SK-N-SH (cell line): ENCODE data around the gene C1orf50. TPM values are rescaled to one million over a fixed set of nuclear protein-coding genes. Genes with fewer than 3 reads are reported as not detected.

ENCODE experiments used
- CTCF ChIA-PET: fragments of 300-600, 350-600 bp; formaldehyde crosslinking; extraction: SDS; loops from one replicate; lab custom pipeline; 2021; lab: Yijun Ruan, JAX
- POLR2A ChIA-PET: fragments of 350-600 bp; sonication (Branson Sonifier 250); formaldehyde crosslinking; extraction: SDS; loops from one replicate; lab custom pipeline; 2020; ENCODE audit warnings: antibody characterized with exemption, inconsistent platforms; lab: Yijun Ruan, JAX
- DNase-seq: peaks from one replicate; pipeline ENCODE4 v3.0.0; 2012
- H2AFZ ChIP-seq: fragments of 200-600 bp; sonication (generic); 2 replicates; pipeline ENCODE4 v1.8.1; 2016; ENCODE audit warnings: antibody characterized with exemption, mild to moderate bottlenecking, low read depth
- H3F3A ChIP-seq: fragments of 200-600 bp; sonication (generic); replicated peaks from 2 replicates; pipeline ENCODE3; 2016; ENCODE audit warnings: antibody characterized with exemption, mild to moderate bottlenecking; ENCODE audit not compliant: insufficient read depth
- H3K27ac ChIP-seq, 2 experiments: fragments of 200-500 bp in 1 of 2; fragments of 200-600 bp in 1 of 2; sonication (Bioruptor generic) in 1 of 2; sonication (generic), shearing (Covaris generic) in 1 of 2; 2 replicates each; pipeline versions ENCODE4 v1.5.1 to v1.6.1; 2014 to 2016; ENCODE audit warnings: low read depth in 2 of 2, inconsistent platforms in 1 of 2, low read length in 1 of 2, mild to moderate bottlenecking in 1 of 2, mixed read lengths in 1 of 2
- H3K27me3 ChIP-seq: fragments of 200-600 bp; sonication (generic), shearing (Covaris generic); 2 replicates; pipeline ENCODE4 v1.6.1; 2016; ENCODE audit warnings: mixed run types; ENCODE audit not compliant: insufficient read depth
- H3K36me3 ChIP-seq, 2 experiments: fragments of 200-500 bp in 1 of 2; fragments of 200-600 bp in 1 of 2; sonication (Bioruptor generic) in 1 of 2; sonication (generic) in 1 of 2; replicated peaks in 1 of 2; 2 replicates each; pipeline versions ENCODE3 to v1.5.1; 2014 to 2016; ENCODE audit warnings: low read length in 1 of 2, mild to moderate bottlenecking in 1 of 2; ENCODE audit not compliant: insufficient read depth in 2 of 2, control insufficient read depth in 1 of 2
- H3K4me1 ChIP-seq, 2 experiments: fragments of 200-500 bp in 1 of 2; fragments of 200-600 bp in 1 of 2; sonication (Bioruptor generic) in 1 of 2; sonication (generic), shearing (Covaris generic) in 1 of 2; 2 replicates each; pipeline versions ENCODE4 v1.5.1 to v1.6.1; 2014 to 2016; ENCODE audit warnings: low read depth in 1 of 2, low read length in 1 of 2, mixed run types in 1 of 2; ENCODE audit not compliant: insufficient read depth in 2 of 2, control insufficient read depth in 1 of 2
- H3K4me2 ChIP-seq: fragments of 200-600 bp; sonication (generic), shearing (Covaris generic); 2 replicates; pipeline ENCODE4 v1.6.1; 2017; ENCODE audit warnings: mixed run types
- H3K4me3 ChIP-seq, 2 experiments: fragments of 200-500 bp in 1 of 2; fragments of 200-600 bp in 1 of 2; sonication (Bioruptor generic) in 1 of 2; sonication (generic), shearing (Covaris generic) in 1 of 2; 2 replicates each; pipeline versions ENCODE4 v1.5.1 to v1.8.1; 2014 to 2016; ENCODE audit warnings: low read depth in 2 of 2, inconsistent platforms in 1 of 2, low read length in 1 of 2, mild to moderate bottlenecking in 1 of 2, mixed read lengths in 1 of 2, moderate library complexity in 1 of 2
- H3K79me2 ChIP-seq: fragments of 200-600 bp; sonication (generic); 2 replicates; pipeline ENCODE4 v1.8.1; 2017; ENCODE audit warnings: mild to moderate bottlenecking; ENCODE audit not compliant: insufficient read depth
- H3K9ac ChIP-seq: fragments of 200-600 bp; sonication (generic); 2 replicates; pipeline ENCODE4 v1.6.1; 2017; ENCODE audit warnings: mixed run types
- H3K9me2 ChIP-seq: fragments of 200-600 bp; sonication (generic); 2 replicates; pipeline ENCODE4 v1.6.1; 2017; ENCODE audit warnings: mixed run types
- H3K9me3 ChIP-seq: fragments of 200-600 bp; sonication (generic); 2 replicates; pipeline ENCODE4 v1.6.1; 2017; ENCODE audit warnings: mixed run types, mild to moderate bottlenecking, moderate library complexity
- H4K20me1 ChIP-seq: fragments of 200-600 bp; sonication (generic); 2 replicates; pipeline ENCODE4 v1.6.1; 2017; ENCODE audit warnings: mild to moderate bottlenecking, mixed run types; ENCODE audit not compliant: insufficient read depth
- CHD2 ChIP-seq: fragments of 150-350 bp; IDR thresholded peaks from 2 replicates; pipeline ENCODE4 v1.6.1; 2018; ENCODE audit warnings: low read length; ENCODE audit not compliant: partially characterized antibody
- ELF1 ChIP-seq: IDR thresholded peaks from 2 replicates; pipeline ENCODE4 v1.4.0; 2012
- EZH2phosphoT487 ChIP-seq: fragments of 200-600 bp; sonication (generic); IDR thresholded peaks from 2 replicates; pipeline ENCODE4 v1.6.1; 2017; ENCODE audit warnings: low read depth, mixed run types, mild to moderate bottlenecking, antibody characterized with exemption, moderate library complexity, borderline replicate concordance
- FOSL2 ChIP-seq: IDR thresholded peaks from 2 replicates; pipeline ENCODE4 v1.4.0; 2012; ENCODE audit warnings: low read depth, mild to moderate bottlenecking, moderate library complexity, borderline replicate concordance
- FOXM1 ChIP-seq: IDR thresholded peaks from 2 replicates; pipeline ENCODE4 v1.4.0; 2012; ENCODE audit warnings: low read depth, mild to moderate bottlenecking
- IRF3 ChIP-seq: fragments of 150-350 bp; IDR thresholded peaks from 2 replicates; pipeline ENCODE4 v1.6.1; 2016; ENCODE audit warnings: mild to moderate bottlenecking, low read depth, low read length
- JUND ChIP-seq: IDR thresholded peaks from 2 replicates; pipeline ENCODE4 v1.4.0; 2012
- MXI1 ChIP-seq: IDR thresholded peaks from 2 replicates; pipeline ENCODE4 v1.6.1; 2012; ENCODE audit warnings: mild to moderate bottlenecking, low read depth, low read length, improper control_type of control experiment
- NRF1 ChIP-seq: IDR thresholded peaks from 2 replicates; pipeline ENCODE4 v1.6.1; 2012; ENCODE audit warnings: low read depth, mild to moderate bottlenecking, low read length
- POLR2AphosphoS5 ChIP-seq: IDR thresholded peaks from 2 replicates; pipeline ENCODE4 v1.6.1; 2012; ENCODE audit warnings: low read depth, low read length
- RAD21 ChIP-seq: IDR thresholded peaks from 2 replicates; pipeline ENCODE4 v1.6.1; 2012; ENCODE audit warnings: mild to moderate bottlenecking, low read length
- WGBS: methylation state at CpG from one replicate; pipeline ENCODE4 v1.1.6; 2017; ENCODE audit warnings: low lambda C conversion rate; 5-methylcytosine and 5-hydroxymethylcytosine counted together
- polyA plus RNA-seq, 3 experiments: library from polyadenylated mRNA; depleted of rRNA; stranded (reverse); fragments of >200 nt; gene quantifications; 2 replicates each; pipeline ENCODE4 v1.2.3, GENCODE V29; 2012
- TF ChIP-seq, protein P1 (sequence below): fragments of 150-350 bp; IDR thresholded peaks from 2 replicates; pipeline ENCODE4 v1.6.1; 2017; ENCODE audit warnings: antibody characterized with exemption, low read length, low read depth, borderline replicate concordance
- TF ChIP-seq, protein P2 (sequence below): IDR thresholded peaks from 2 replicates; pipeline ENCODE4 v1.4.0; 2012; ENCODE audit warnings: low read depth, borderline replicate concordance
- TF ChIP-seq, protein P3 (sequence below): IDR thresholded peaks from 2 replicates; pipeline ENCODE4 v1.4.0; 2012; ENCODE audit warnings: low read depth, borderline replicate concordance

Gene C1orf50
- polyA plus RNA-seq, 1 of the 3 experiments (the other 2 are of a cell fraction): 2.6 TPM

GRCh38 chr1:42765269-42765668 lies 1.8 kb upstream of the C1orf50 start:
- Histone ChIP-seq H3K36me3 (peaks cover 8 to 19% of the 10 kb centered on the region in 2 experiments), H3K4me2 (peak overlapping the region; percentile 87), H3K27ac (peak overlapping the region; percentile 60 to 84; a peak in 3 of 4 replicates), H3K9me2 (no peaks in the 10 kb centered on the region), H2AFZ (peak overlapping the region; percentile 68; the same call in 1 of the 2 replicates), H3K27me3 (no peaks in the 10 kb centered on the region), H3F3A (peaks cover 14% of the 10 kb centered on the region), H3K4me1 (peaks cover 4 to 12% of the 10 kb centered on the region in 2 experiments; a peak in 2 of 4 replicates), H3K79me2 (peaks cover 81% of the 10 kb centered on the region), H3K9ac (peak overlapping the region; percentile 88), H4K20me1 (peaks cover 15% of the 10 kb centered on the region), H3K4me3 (peak overlapping the region; percentile 77 to 91), H3K9me3 (no peaks in the 10 kb centered on the region)
- CTCF ChIA-PET: interaction anchor here (0.7 to 10.1 kb wide), 12 partner anchors 9 to 590 kb away, joined by 3 to 75 read pairs (median 4); partner anchors contain the start of genes YBX1 and ZNF691
- POLR2A ChIA-PET: interaction anchor here (2.0 kb wide), 1 partner anchor 83 kb away, joined by 11 read pairs; the partner anchor contains the start of gene YBX1
- no peak for DNase-seq
- WGBS: 6% methylated on average over 7 of the region's 7 CpGs
- TF ChIP-seq, protein P1, sequence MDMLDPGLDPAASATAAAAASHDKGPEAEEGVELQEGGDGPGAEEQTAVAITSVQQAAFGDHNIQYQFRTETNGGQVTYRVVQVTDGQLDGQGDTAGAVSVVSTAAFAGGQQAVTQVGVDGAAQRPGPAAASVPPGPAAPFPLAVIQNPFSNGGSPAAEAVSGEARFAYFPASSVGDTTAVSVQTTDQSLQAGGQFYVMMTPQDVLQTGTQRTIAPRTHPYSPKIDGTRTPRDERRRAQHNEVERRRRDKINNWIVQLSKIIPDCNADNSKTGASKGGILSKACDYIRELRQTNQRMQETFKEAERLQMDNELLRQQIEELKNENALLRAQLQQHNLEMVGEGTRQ: no peak
- no peak for TF ChIP-seq POLR2AphosphoS5
- no peak for TF ChIP-seq RAD21
- no peak for TF ChIP-seq JUND
- TF ChIP-seq IRF3: no peak
- TF ChIP-seq, protein P2, sequence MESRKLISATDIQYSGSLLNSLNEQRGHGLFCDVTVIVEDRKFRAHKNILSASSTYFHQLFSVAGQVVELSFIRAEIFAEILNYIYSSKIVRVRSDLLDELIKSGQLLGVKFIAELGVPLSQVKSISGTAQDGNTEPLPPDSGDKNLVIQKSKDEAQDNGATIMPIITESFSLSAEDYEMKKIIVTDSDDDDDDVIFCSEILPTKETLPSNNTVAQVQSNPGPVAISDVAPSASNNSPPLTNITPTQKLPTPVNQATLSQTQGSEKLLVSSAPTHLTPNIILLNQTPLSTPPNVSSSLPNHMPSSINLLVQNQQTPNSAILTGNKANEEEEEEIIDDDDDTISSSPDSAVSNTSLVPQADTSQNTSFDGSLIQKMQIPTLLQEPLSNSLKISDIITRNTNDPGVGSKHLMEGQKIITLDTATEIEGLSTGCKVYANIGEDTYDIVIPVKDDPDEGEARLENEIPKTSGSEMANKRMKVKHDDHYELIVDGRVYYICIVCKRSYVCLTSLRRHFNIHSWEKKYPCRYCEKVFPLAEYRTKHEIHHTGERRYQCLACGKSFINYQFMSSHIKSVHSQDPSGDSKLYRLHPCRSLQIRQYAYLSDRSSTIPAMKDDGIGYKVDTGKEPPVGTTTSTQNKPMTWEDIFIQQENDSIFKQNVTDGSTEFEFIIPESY: no peak
- TF ChIP-seq FOXM1: no peak
- no peak for TF ChIP-seq NRF1
- no peak for TF ChIP-seq CHD2
- TF ChIP-seq, protein P3, sequence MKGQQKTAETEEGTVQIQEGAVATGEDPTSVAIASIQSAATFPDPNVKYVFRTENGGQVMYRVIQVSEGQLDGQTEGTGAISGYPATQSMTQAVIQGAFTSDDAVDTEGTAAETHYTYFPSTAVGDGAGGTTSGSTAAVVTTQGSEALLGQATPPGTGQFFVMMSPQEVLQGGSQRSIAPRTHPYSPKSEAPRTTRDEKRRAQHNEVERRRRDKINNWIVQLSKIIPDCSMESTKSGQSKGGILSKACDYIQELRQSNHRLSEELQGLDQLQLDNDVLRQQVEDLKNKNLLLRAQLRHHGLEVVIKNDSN: no peak
- no peak for TF ChIP-seq MXI1
- TF ChIP-seq EZH2phosphoT487: no peak
- TF ChIP-seq FOSL2: no peak
- TF ChIP-seq ELF1: no peak
